Ovary (tissue), 3 donors: Measurements from ENCODE around the gene CYP4X1.

ENCODE experiments used
- EP300 ChIP-seq: sonication (generic); formaldehyde crosslinking; IDR thresholded peaks from one replicate; pipeline ENCODE4 v1.6.1; 2017; ENCODE audit warnings: antibody characterized with exemption
- POLR2A ChIP-seq: fragments of 450-650 bp; IDR thresholded peaks from one replicate; pipeline ENCODE4 v1.6.1; 2017; ENCODE audit warnings: antibody characterized with exemption, mild to moderate bottlenecking, moderate library complexity
- TF ChIP-seq, protein P1 (sequence below), 3 donors: fragments of 450-650 bp in 2 of 3; fragments of 200-600 bp in 1 of 3; IDR thresholded peaks; one replicate each; pipeline versions ENCODE4 v1.5.1 to v1.8.0; 2016 to 2022; ENCODE audit warnings: antibody characterized with exemption in 3 of 3, mild to moderate bottlenecking in 1 of 3
- donor health status: DM: no; HTN: no; CAD: no.

DNA sequence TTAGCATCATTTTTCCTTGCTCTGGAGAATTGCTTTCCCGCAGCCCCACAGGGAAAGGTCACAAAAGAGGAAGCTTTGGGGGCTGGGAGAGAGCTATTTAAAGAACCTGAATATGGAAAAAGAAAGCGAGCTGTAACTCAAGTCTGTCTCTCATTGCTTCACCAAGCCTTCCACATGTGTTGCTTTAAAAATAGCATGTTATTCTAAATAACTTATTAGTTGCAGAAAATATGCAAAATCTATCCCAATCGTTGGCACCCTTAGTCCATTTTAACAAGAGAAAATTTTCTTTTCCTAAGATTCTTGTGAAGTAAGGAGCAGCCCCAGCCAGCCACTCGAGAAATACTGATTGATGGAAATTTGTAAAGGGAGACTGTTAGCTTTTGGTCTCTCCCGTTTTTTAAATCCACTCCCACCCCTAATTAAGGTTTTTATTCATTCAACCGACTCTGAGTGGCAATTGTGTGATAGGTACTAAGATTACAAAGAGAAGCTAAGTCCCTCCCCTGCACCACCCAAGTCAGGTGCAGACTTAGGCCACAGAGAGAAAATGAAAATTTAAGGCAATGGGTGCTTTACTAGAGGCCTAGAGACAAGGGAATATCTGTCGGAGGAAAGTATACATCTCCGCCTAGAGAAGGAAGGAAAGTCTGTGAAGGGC is 802 bp downstream of the CYP4X1 start:
- no peak for TF ChIP-seq POLR2A
- TF ChIP-seq, protein P1, sequence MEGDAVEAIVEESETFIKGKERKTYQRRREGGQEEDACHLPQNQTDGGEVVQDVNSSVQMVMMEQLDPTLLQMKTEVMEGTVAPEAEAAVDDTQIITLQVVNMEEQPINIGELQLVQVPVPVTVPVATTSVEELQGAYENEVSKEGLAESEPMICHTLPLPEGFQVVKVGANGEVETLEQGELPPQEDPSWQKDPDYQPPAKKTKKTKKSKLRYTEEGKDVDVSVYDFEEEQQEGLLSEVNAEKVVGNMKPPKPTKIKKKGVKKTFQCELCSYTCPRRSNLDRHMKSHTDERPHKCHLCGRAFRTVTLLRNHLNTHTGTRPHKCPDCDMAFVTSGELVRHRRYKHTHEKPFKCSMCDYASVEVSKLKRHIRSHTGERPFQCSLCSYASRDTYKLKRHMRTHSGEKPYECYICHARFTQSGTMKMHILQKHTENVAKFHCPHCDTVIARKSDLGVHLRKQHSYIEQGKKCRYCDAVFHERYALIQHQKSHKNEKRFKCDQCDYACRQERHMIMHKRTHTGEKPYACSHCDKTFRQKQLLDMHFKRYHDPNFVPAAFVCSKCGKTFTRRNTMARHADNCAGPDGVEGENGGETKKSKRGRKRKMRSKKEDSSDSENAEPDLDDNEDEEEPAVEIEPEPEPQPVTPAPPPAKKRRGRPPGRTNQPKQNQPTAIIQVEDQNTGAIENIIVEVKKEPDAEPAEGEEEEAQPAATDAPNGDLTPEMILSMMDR (IDR thresholded peaks at IDR 0.05): no peak
- no peak for TF ChIP-seq EP300
